Prostate gland (tissue), 2 donors: ENCODE measurements around the gene DGCR8.

Source experiments
- CTCF ChIP-seq, 4 experiments: fragments of 200-600 bp in 2 of 4; fragments of 450-650 bp in 2 of 4; sonication (generic) in 2 of 4; IDR thresholded peaks; 1 replicate in 3 of 4; 2 replicates in 1 of 4; pipeline ENCODE4 v1.5.1; 2016 to 2019; ENCODE audit warnings: antibody characterized with exemption in 4 of 4, mild to moderate bottlenecking in 2 of 4, moderate library complexity in 2 of 4
- POLR2A ChIP-seq: fragments of 450-650 bp; IDR thresholded peaks from one replicate; pipeline ENCODE4 v1.6.1; 2016; ENCODE audit warnings: antibody characterized with exemption, mild to moderate bottlenecking

GRCh38 chr22:20156042-20156389 lies 76.0 kb downstream of the DGCR8 start:
- TF ChIP-seq CTCF (IDR thresholded peaks at IDR 0.05) (no peak), POLR2A (no peak)
